ENCODE data around the gene RAB3IL1. TPM values are rescaled to one million over a fixed set of nuclear protein-coding genes. Genes with fewer than 3 reads are reported as not detected.

RAB3IL1 gene
- total RNA-seq, 1 donor from 2014 or later = not detected

DNA sequence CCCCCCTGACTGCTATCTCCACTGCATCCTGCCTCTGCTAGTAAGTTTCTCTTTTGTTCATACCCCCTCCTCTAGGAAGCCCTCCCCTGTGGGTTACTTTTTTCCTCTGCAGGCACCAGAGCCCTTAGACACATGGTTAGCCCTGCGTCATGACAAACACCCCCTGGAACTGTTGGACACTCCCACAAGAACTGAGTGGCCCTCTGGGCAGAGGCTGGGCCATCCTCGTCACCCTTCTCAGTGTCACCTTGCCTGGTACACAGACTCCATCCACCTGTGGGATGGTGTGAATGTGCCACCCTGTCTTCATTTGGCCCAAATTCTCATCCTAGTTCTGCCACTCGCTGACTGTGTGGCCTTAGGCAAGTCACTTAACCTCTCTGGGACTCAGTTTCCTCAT is 4.1 kb upstream of the RAB3IL1 start:
- Mint-ChIP-seq H3K9me3 (no peaks in the 10 kb centered on the region), H3K4me3 (ENCODE audit: low read depth) (no peak overlapping the region), H3K4me1 (ENCODE audit: low read depth) (peaks cover 7% of the 10 kb centered on the region), H3K27ac (no peak overlapping the region), H3K36me3 (ENCODE audit: low read depth) (no peaks in the 10 kb centered on the region), H3K27me3 (ENCODE audit: low read depth) (peaks cover 38% of the 10 kb centered on the region)
- intact Hi-C loops (cut with micrococcal nuclease) = no loop called here
- DNase-seq (ENCODE audit: low spot score) = no peak

- intact Hi-C loops (cut with micrococcal nuclease) = no loop called here
- Mint-ChIP-seq H3K27me3 (ENCODE audit: low read depth) (peaks cover 43% of the 10 kb centered on the region), H3K4me3 (ENCODE audit: low read depth) (no peak overlapping the region)
Measured at GRCh38 chr11:61919705-61920631, 2.6 kb upstream of the RAB3IL1 start.

DNA sequence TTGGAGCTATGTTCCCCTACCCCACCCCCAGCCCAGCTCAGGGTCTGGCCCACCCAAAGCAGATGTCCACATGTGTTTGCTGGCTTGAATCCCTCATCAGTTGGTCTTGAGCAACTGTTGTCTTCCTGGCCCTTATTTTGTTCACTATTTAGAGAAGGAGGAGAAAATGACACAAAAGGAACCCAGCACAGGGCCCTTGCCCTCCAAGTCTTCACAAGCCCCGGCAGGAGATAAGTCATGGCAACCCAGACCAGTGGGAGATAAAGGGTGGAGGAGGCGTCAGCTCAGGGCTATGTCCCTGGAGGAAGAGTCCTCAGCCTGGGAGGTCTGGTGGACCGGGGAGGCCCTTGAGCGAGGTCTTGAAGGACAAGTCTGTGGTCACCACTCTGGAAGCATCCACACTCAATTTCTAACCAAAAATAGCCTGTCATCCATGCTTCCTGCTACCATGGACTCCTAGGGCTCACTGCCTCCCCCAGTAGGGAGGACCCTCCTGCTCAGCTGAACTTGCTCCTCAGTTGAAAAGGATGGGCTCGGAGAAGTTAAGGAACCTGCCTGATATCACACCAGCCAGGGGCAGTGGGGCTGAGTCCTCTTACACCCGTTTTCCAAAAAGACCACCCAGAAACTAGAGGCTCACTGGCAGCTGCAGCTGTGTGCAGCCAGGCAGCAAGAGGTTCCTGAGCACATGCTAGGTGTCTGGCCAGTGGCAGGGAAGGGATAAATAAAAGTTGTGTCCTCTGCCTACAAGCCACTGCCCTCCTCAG is 1.8 kb upstream of the RAB3IL1 start:
- Mint-ChIP-seq H3K4me3 (ENCODE audit: low read depth) (no peak overlapping the region), H3K9me3 (no peaks in the 10 kb centered on the region), H3K36me3 (ENCODE audit: low read depth) (no peaks in the 10 kb centered on the region), H3K4me1 (ENCODE audit: low read depth) (peaks cover 7% of the 10 kb centered on the region), H3K27ac (no peak overlapping the region), H3K27me3 (ENCODE audit: low read depth) (peaks cover 49% of the 10 kb centered on the region)
- intact Hi-C loops (cut with micrococcal nuclease) = no loop called here
- DNase-seq (ENCODE audit: low spot score) = no peak

More at GRCh38 chr11:61919705-61920631, 2.6 kb upstream of the RAB3IL1 start:
- no peaks in the 10 kb centered on the region for H3K36me3 Mint-ChIP-seq (ENCODE audit: low read depth)
- no peaks in the 10 kb centered on the region for H3K9me3 Mint-ChIP-seq
- no peak overlapping the region for H3K27ac Mint-ChIP-seq
- DNase-seq (ENCODE audit: low spot score) = no peak
- peaks cover 7% of the 10 kb centered on the region for H3K4me1 Mint-ChIP-seq (ENCODE audit: low read depth)

DNA sequence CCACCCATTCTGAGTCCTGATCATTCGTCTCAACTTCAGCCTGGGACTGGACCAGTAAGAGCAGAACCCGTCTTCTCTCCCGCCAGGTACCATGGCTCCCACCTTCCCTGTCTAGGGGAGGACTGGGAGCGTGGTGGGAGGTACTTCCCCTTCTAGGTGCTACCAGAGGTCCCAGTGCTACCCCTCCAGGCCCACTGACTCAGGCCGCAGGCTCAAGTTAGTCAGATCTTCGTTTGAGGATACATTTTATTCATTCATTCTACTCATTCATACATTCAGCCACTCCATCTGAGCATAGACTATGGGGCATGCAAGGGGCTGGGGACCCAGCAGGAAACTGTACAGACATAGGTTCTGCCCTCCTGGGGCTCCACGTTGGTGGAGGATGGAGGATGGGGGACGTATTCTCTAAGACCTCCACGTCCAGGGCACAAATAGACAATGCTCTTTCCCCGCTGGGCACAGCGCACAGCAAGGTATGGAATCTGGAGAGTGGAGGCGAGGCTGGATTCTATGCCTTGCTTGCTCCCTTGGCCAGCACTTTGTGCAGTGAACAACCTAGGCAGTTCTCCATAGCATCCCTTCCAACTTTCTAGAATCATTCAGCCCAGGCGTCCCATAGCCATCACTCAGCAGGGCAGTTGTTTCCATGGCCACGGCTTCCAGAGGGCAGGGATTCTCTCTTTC is 1.0 kb upstream of the RAB3IL1 start:
- intact Hi-C loops (cut with micrococcal nuclease) = no loop called here
- Mint-ChIP-seq H3K36me3 (ENCODE audit: low read depth) (no peaks in the 10 kb centered on the region), H3K4me3 (ENCODE audit: low read depth) (peak overlapping the region; percentile 73), H3K27ac (no peak overlapping the region), H3K4me1 (ENCODE audit: low read depth) (peaks cover 7% of the 10 kb centered on the region), H3K9me3 (no peaks in the 10 kb centered on the region), H3K27me3 (ENCODE audit: low read depth) (peaks cover 49% of the 10 kb centered on the region)
- no peak for DNase-seq (ENCODE audit: low spot score)

- intact Hi-C loops (cut with micrococcal nuclease) = no loop called here
- H3K27me3 Mint-ChIP-seq (ENCODE audit: low read depth) = peaks cover 49% of the 10 kb centered on the region
- H3K4me3 Mint-ChIP-seq (ENCODE audit: low read depth) = no peak overlapping the region
- peaks cover 7% of the 10 kb centered on the region for H3K4me1 Mint-ChIP-seq (ENCODE audit: low read depth)
- no peak overlapping the region for H3K27ac Mint-ChIP-seq
- H3K36me3 Mint-ChIP-seq (ENCODE audit: low read depth) = no peaks in the 10 kb centered on the region
- no peak for DNase-seq (ENCODE audit: low spot score)
- no peaks in the 10 kb centered on the region for H3K9me3 Mint-ChIP-seq
Measured at GRCh38 chr11:61916737-61917333, 531 bp downstream of the RAB3IL1 start.

- Mint-ChIP-seq H3K36me3 (ENCODE audit: low read depth) (no peaks in the 10 kb centered on the region), H3K27me3 (ENCODE audit: low read depth) (peaks cover 38% of the 10 kb centered on the region), H3K4me1 (ENCODE audit: low read depth) (peaks cover 7% of the 10 kb centered on the region), H3K9me3 (no peaks in the 10 kb centered on the region), H3K27ac (no peak overlapping the region), H3K4me3 (ENCODE audit: low read depth) (no peak overlapping the region)
- DNase-seq (ENCODE audit: low spot score) = no peak
- intact Hi-C loops (cut with micrococcal nuclease) = no loop called here
Measured at GRCh38 chr11:61914471-61915171, 2.7 kb downstream of the RAB3IL1 start.

DNA sequence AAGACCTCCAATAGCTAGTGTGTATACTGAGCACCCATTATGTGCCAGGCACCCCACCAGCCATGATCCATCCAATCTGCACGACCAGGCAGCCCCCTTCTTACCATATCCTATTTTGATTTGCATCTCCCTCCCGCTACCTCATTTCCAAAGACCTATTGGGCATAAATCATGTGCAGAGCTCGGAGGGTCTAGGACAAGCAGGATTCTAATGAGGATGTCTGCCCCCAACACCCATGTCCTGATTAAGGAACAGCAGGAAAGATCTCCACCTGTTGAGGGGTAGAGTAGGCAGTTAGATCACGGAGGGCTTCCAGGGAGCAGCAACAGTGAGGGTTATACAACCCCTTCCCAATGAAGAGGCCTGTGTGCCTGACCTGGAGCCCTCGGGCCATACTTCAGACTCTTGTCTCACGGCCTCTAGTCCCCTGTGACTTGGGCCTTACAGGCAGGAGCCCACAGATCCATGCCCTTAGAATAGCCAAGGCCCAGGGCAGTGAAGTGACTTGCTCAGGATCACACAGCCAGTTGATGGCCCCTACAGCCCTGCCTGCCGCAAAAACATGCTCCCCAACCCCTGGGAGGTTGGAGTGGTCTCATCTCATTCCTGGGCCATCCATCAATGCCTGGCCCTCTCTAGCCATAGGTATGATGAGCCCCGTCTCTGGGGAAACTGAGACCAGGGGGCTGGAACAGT is 3.5 kb downstream of the RAB3IL1 start:
- H3K9me3 Mint-ChIP-seq = no peaks in the 10 kb centered on the region
- no peak overlapping the region for H3K4me3 Mint-ChIP-seq (ENCODE audit: low read depth)
- no peaks in the 10 kb centered on the region for H3K36me3 Mint-ChIP-seq (ENCODE audit: low read depth)
- intact Hi-C loops (cut with micrococcal nuclease) = no loop called here
- DNase-seq (ENCODE audit: low spot score) = no peak
- peaks cover 7% of the 10 kb centered on the region for H3K4me1 Mint-ChIP-seq (ENCODE audit: low read depth)
- no peak overlapping the region for H3K27ac Mint-ChIP-seq
- H3K27me3 Mint-ChIP-seq (ENCODE audit: low read depth) = peaks cover 31% of the 10 kb centered on the region

DNA sequence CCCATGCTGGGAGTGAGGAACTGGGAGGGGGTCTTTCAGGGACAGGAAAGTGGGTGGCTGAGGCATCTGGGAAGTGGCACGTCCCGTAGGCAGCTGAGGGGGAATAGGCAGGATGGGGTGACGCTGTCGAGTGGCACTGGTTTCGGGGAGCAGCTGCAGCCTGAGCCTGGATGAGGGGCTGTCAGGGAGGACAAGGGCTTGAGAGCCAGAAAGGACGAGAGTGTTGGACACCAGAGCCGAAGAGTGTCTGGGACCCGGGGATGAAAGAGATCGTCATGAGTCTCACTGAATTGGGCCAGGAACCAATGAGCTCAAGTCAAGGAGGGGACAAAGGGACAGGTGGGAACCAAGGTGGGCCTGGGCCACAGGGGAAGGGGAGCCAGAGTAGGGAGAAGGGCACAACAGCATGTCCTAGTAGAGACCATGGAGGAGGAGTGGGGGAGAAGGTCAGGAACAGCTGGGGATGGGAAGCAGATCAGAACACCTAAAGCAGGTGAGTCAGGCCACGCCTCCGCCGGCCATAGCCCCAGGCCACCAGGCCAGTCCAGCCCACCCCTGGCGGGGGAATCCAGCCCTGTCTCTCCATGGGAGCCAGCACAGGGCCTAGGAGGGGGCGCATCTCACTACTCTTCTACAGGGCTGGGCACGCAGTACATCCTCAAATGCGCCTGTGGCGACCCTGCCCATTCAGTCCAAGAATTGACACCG is 4.2 kb downstream of the RAB3IL1 start:
- Mint-ChIP-seq H3K36me3 (ENCODE audit: low read depth) (no peaks in the 10 kb centered on the region), H3K4me1 (ENCODE audit: low read depth) (peaks cover 6% of the 10 kb centered on the region), H3K4me3 (ENCODE audit: low read depth) (no peak overlapping the region), H3K9me3 (no peaks in the 10 kb centered on the region), H3K27ac (no peak overlapping the region), H3K27me3 (ENCODE audit: low read depth) (peaks cover 24% of the 10 kb centered on the region)
- no peak for DNase-seq (ENCODE audit: low spot score)
- intact Hi-C loops (cut with micrococcal nuclease) = no loop called here

DNA sequence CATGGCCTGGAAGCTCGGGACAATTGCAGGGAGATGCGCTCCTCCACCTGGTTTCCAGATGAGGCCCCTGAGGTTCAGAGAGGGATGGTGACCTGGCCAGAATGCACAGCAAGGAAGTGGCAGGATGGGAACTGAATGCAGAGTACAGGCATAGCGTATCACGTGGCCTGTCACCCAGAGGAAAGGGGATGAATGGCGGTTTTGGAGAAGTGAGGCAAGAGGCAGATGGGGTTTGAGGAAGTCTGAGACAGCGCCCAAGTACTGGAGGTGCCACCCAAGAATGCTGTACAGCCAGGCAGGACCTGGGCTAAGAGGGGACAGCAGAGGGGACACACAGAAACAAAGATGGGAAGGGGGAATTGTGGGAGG is 4.9 kb downstream of the RAB3IL1 start:
- Mint-ChIP-seq H3K27me3 (ENCODE audit: low read depth) (peaks cover 18% of the 10 kb centered on the region), H3K36me3 (ENCODE audit: low read depth) (no peaks in the 10 kb centered on the region), H3K4me1 (ENCODE audit: low read depth) (no peaks in the 10 kb centered on the region), H3K27ac (no peak overlapping the region), H3K9me3 (no peaks in the 10 kb centered on the region), H3K4me3 (ENCODE audit: low read depth) (no peak overlapping the region)
- no peak for DNase-seq (ENCODE audit: low spot score)
- intact Hi-C loops (cut with micrococcal nuclease) = no loop called here

DNA sequence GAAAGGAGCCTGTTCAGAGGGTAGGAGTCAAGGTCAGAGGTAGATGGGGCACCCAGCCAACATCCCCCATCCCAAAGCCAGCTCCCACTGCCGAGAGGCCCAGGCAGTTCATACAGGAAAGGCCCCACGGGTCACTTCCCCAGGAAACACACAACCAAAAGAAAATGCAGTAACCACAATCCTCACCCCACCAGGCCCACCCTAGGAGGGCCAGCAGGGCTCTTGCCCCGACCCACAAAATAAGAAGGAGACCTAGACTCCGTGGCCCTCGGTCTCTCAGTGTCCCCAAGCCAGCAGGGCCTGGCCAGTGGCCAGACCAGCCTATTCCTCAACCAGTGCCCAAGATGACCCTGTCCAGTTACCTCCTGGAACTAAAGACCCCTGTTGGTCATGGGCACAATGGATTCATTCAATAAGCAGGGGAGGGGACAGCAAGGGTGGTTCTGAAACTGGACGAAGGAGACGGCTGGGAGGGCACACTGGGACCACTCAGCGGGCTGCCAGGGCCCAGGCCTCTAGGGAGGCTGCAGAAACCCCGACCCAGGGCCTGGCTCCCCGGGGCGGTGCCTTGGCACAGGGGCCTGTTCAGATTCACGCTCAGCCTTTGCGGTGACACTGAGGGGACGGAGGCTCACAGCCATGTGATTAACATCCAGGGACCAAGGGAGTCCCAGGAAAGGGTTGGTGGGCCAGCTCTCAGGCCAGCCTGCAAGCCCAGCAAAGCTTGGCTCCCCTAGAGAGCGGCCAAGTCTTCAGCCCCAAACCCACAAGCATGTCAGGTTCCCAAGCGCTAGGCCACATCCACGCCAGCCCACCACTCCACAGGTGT is 5.5 kb downstream of the RAB3IL1 start:
- no peak overlapping the region for H3K4me3 Mint-ChIP-seq (ENCODE audit: low read depth)
- H3K4me1 Mint-ChIP-seq (ENCODE audit: low read depth) = no peaks in the 10 kb centered on the region
- peaks cover 18% of the 10 kb centered on the region for H3K27me3 Mint-ChIP-seq (ENCODE audit: low read depth)
- intact Hi-C loops (cut with micrococcal nuclease) = no loop called here
- H3K27ac Mint-ChIP-seq = no peak overlapping the region
- no peak for DNase-seq (ENCODE audit: low spot score)
- no peaks in the 10 kb centered on the region for H3K9me3 Mint-ChIP-seq
- no peaks in the 10 kb centered on the region for H3K36me3 Mint-ChIP-seq (ENCODE audit: low read depth)

Measured in activated T-helper 2 cell treated with anti-CD3 and anti-CD28 coated beads, Interferon-gamma antibody, Interleukin-2, Interleukin-4, amounts not matched to agents 10 μg/mL and 5 μg/mL and 100 μg/mL, durations not matched to agents 14 hours and 24 hours and 36 hours (primary cell).